ENCODE measurements around the gene IQUB.

Gene IQUB

DNA sequence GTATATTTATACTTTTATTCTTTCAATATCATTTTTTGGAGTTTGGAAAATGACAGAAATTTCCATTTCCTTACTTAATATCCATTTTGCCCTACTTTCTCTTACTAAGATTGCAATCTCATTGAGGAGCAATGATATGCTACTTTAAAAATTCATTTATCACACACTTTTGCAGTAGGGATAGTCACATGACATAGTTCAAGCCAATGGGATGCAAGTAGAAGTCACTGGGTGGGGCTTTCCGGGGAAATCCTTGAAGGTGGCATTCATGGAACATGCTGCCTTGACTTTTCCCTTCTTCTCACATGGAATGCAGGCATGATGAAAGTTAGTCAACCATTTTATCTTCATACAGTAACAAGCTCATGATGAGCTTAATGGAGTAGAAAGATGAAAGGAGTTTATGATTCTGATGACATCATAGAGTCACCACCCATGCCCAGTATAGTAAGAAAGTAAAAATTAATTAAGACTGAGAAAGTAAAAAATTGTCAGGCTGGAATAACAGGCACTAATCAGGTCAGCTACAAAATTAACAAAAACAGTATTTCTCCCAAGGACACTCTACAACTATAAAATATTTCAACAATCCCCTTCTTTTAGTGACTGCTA lies 33.4 kb downstream of the IQUB start:
- DNase-seq (ENCODE audit: insufficient read length, low spot score) (no peak), FAIRE-seq (no peak)
- TF ChIP-seq, protein P1, sequence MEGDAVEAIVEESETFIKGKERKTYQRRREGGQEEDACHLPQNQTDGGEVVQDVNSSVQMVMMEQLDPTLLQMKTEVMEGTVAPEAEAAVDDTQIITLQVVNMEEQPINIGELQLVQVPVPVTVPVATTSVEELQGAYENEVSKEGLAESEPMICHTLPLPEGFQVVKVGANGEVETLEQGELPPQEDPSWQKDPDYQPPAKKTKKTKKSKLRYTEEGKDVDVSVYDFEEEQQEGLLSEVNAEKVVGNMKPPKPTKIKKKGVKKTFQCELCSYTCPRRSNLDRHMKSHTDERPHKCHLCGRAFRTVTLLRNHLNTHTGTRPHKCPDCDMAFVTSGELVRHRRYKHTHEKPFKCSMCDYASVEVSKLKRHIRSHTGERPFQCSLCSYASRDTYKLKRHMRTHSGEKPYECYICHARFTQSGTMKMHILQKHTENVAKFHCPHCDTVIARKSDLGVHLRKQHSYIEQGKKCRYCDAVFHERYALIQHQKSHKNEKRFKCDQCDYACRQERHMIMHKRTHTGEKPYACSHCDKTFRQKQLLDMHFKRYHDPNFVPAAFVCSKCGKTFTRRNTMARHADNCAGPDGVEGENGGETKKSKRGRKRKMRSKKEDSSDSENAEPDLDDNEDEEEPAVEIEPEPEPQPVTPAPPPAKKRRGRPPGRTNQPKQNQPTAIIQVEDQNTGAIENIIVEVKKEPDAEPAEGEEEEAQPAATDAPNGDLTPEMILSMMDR (IDR thresholded peaks at IDR 0.05; ENCODE audit: insufficient read depth, missing control alignments), result no peak

DNA sequence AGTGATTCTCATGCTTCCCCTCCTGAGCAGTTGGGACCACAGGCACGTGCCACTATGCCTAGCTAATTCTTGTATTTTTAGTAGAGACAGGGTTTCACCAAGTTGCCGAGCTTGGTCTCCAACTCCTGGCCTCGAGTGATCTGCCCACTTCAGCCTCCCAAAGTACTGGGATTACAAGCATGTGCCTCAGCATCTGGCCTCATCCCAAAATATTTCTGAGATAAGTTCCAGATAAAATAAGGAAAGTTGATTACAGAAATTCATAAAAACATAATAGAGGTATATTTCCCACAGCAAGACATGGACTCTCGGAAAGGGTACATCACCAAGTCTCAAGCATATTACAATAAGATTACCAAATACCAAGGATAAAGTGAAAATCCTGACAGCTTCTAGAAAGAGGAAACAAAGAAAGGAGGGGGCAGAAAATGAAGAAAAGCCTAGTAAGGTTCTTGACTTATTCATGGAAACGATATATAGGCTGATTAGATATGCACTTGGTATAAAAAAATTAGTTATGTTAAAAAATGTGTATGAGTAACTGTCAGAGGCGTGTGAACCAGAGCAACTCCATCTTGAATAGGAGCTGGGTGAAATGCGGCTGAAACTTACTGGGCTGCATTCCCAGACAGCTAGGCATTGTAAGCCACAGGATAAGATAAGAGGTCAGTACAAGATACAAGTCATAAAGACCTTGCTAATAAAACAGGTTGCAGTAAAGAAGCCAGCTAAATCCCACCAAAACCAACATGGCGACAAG lies 35.0 kb downstream of the IQUB start:
- FAIRE-seq, result no peak
- TF ChIP-seq, protein P1 (IDR thresholded peaks at IDR 0.05; ENCODE audit: insufficient read depth, missing control alignments), result no peak
- DNase-seq (ENCODE audit: insufficient read length, low spot score), result no peak

DNA sequence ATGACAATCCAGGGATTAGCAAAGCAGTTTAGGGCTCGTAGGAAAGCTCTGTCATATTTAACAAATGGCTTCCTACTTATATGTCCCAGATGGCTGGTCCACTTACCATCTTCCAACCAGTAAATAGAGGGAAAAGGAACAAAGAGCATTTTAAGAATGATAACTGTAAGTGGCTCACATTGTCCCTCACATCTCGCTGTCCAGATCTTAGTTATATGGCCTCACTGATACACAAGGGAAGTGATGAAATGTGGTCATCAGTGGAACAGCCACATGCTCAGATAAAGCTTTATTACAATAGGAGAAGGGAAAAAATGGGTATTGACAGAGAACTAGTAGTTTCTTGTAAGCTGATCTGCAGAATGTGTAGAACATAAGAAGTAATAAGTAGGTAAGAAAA lies 35.8 kb downstream of the IQUB start:
- TF ChIP-seq, protein P1 (IDR thresholded peaks at IDR 0.05; ENCODE audit: insufficient read depth, missing control alignments), result no peak
- no peak for FAIRE-seq
- no peak for DNase-seq (ENCODE audit: insufficient read length, low spot score)

DNA sequence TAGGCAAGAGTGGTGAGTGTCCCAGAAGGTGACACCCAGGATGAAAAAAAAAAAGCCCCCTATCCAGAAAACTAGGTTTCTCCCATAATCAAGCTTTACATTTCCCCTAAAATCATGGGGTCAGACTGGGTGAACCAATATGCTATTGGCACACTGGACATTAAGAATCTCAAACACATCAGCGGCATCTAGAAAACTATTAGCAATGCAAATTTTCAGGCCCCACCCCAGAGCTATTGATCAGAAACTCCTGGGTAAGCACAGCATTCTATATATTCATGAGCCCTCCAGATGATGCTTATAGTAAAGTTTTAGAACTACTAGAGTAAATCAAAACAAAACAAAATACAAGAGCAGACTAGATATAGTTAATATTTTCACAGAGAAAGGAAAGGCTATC lies 36.4 kb downstream of the IQUB start:
- no peak for DNase-seq (ENCODE audit: insufficient read length, low spot score)
- no peak for FAIRE-seq
- TF ChIP-seq, protein P1 (IDR thresholded peaks at IDR 0.05; ENCODE audit: insufficient read depth, missing control alignments), result no peak

DNA sequence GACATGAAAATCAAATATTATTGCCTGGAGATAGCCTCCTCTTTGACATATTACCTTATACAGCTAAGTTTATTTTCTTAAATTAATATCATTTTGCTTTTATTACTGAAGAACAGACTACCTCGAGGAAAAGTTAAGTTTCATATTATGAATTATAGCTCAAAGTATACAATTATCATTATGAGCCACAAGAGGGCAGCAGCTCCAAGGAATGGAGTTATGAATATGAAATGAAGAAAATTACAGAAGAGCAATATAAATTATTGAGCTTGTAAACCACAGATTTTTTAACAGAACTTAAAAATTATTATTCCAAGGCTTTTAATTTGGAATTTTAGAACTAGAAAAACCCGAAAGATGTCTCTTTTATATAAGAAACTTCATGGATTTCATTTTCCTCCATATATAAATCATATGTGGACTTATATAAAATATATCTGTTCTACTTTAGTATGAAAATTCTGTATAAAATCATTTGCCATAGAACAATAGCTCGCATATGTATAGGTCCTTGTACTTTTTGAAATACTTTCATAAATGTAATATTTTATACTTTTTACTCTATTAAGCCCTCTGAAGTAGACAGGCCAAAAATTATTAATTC lies 40.1 kb downstream of the IQUB start:
- FAIRE-seq (no peak), DNase-seq (ENCODE audit: insufficient read length, low spot score) (no peak)
- TF ChIP-seq, protein P1 (IDR thresholded peaks at IDR 0.05; ENCODE audit: insufficient read depth, missing control alignments), result peak; percentile 88

DNA sequence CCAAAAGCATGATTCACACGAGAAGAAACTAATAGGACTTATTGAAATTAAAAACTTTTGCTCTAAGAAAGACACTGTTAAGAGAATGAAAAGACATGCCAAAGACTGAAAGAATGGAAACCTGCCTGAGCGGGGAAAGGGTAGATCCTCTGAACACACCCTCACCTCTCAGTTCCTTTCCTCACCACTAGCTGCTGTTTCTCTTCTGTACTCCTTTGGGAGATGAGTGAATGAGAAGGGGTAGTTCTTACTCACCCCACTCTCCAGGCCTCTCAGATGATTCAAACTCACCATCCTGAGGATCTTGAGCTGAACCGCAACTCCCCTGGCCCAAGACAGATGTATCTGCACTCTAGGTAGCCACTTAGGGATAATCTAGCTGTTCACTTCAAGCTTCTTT lies 41.9 kb downstream of the IQUB start:
- TF ChIP-seq, protein P1 (IDR thresholded peaks at IDR 0.05; ENCODE audit: insufficient read depth, missing control alignments), result no peak
- FAIRE-seq, result no peak
- DNase-seq (ENCODE audit: insufficient read length, low spot score), result no peak

DNA sequence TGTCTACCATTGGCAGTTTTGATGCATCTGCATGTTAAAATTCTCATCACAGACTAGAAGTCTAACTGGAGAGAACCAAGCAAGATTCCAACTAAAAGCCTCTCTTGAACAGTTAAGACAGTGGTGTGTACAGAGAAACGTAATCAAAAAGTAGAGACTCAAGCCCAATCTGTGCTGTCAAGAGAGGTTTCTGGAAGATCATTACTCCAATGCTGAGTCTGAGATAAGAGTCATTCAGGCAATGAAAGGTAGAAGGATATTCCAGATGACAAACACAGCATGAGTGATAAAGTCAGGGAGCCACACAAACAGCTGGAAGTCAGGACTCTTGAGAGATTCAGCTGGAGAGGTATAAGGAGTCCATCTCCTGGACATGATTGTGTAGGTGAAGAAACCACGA lies 48.7 kb downstream of the IQUB start:
- no peak for FAIRE-seq
- DNase-seq (ENCODE audit: insufficient read length, low spot score), result no peak

More for the DNA sequence above, 48.7 kb downstream of the IQUB start:
- TF ChIP-seq, protein P1 (IDR thresholded peaks at IDR 0.05; ENCODE audit: insufficient read depth, missing control alignments), result no peak
